ENCODE results near the gene C6orf141.

The C6orf141 gene

DNA sequence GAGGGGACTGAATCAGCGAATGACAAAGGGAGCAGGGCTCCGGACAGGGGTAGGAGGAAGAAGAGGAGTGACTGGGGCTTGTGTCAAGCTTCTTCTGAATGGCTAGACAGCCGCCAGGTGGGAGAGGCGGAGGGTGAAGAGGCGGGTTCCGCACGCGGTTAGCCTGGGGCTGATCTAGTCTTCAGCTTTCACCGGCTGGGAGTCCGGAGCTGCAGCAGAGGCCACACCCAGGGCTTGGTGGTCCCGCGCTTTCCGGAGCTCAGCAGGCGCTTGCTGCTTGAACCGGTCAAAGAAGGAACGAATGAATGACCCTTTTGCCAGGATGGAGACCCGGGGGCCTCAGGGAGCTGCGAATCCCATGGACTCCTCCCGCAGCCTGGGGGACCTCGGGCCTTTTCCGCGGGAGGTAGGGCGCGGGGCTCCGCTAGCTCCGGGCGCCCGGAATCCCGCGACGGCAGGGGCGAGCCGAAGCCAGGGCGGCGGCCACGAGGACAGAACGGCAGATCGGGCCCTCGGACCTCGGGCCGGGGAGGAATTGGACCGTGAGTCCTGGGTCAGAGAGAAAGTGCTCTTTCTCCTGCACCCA is at the start of gene C6orf141:
Gene C6orf141 (plus strand): TSS at position 177 of the 586 bp plus-strand sequence. CDS start 125 bp downstream, at position 302.
- Histone ChIP-seq H3K36me3 (replicated peaks) (no peaks in the 10 kb centered on the region), H3K4me3 (ENCODE audit: low read depth, low read length) (peak within 1 kb of the TSS; percentile 51), H3K27me3 (replicated peaks) (peaks cover 16% of the 10 kb centered on the region), H3K27ac (no peak within 1 kb of the TSS)
- no peak for DNase-seq
- in situ Hi-C loops (cut with HindIII; ENCODE audit: low pct_ligation_motif_present, low sequenced_read_pairs), result no loop called here
- TF ChIP-seq, protein P1, sequence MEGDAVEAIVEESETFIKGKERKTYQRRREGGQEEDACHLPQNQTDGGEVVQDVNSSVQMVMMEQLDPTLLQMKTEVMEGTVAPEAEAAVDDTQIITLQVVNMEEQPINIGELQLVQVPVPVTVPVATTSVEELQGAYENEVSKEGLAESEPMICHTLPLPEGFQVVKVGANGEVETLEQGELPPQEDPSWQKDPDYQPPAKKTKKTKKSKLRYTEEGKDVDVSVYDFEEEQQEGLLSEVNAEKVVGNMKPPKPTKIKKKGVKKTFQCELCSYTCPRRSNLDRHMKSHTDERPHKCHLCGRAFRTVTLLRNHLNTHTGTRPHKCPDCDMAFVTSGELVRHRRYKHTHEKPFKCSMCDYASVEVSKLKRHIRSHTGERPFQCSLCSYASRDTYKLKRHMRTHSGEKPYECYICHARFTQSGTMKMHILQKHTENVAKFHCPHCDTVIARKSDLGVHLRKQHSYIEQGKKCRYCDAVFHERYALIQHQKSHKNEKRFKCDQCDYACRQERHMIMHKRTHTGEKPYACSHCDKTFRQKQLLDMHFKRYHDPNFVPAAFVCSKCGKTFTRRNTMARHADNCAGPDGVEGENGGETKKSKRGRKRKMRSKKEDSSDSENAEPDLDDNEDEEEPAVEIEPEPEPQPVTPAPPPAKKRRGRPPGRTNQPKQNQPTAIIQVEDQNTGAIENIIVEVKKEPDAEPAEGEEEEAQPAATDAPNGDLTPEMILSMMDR (IDR thresholded peaks at IDR 0.05; ENCODE audit: low read depth, low read length, missing control alignments), result no peak

GRCh38 chr6:49504666-49505065 is 45.8 kb upstream of the C6orf141 start:
- TF ChIP-seq, protein P1 (IDR thresholded peaks at IDR 0.05; ENCODE audit: low read depth, low read length, missing control alignments), result no peak
- Histone ChIP-seq H3K27me3 (replicated peaks) (no peaks in the 10 kb centered on the region), H3K36me3 (replicated peaks) (no peaks in the 10 kb centered on the region), H3K4me3 (ENCODE audit: low read depth, low read length) (no peak overlapping the region), H3K27ac (no peak overlapping the region)
- in situ Hi-C loops (cut with HindIII; ENCODE audit: low pct_ligation_motif_present, low sequenced_read_pairs), result no loop called here
- no peak for DNase-seq

- Histone ChIP-seq H3K4me3 (ENCODE audit: low read depth, low read length) (no peak overlapping the region), H3K27me3 (replicated peaks) (no peaks in the 10 kb centered on the region), H3K27ac (no peak overlapping the region), H3K36me3 (replicated peaks) (no peaks in the 10 kb centered on the region)
- TF ChIP-seq, protein P1 (IDR thresholded peaks at IDR 0.05; ENCODE audit: low read depth, low read length, missing control alignments), result no peak
- in situ Hi-C loops (cut with HindIII; ENCODE audit: low pct_ligation_motif_present, low sequenced_read_pairs), result no loop called here
- no peak for DNase-seq
Observed at GRCh38 chr6:49506569-49507111, 43.8 kb upstream of the C6orf141 start.

DNA sequence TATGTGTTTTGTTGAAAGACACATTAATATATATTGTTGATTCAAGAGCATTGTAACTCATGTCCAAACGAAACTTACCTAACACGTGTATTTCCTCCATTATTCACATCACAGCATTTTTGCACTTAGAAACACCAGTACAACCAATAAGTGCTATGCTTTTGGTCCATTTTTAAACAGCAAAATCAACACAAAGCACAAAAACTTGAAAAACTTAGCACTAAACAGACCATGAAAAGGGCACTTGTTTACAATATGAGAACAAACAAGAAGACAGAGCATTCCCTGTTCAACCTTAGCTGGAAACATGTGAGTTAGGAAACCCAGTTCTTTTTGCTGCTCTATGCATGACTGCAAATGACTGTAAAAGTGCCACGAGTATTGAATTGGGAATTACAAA is 41.1 kb upstream of the C6orf141 start:
- no peaks in the 10 kb centered on the region for H3K27me3 ChIP-seq (replicated peaks)
- in situ Hi-C loops (cut with HindIII; ENCODE audit: low pct_ligation_motif_present, low sequenced_read_pairs), result no loop called here
- no peak overlapping the region for H3K27ac ChIP-seq
- H3K4me3 ChIP-seq (ENCODE audit: low read depth, low read length), result no peak overlapping the region
- DNase-seq, result no peak
- TF ChIP-seq, protein P1 (IDR thresholded peaks at IDR 0.05; ENCODE audit: low read depth, low read length, missing control alignments), result no peak
- H3K36me3 ChIP-seq (replicated peaks), result no peaks in the 10 kb centered on the region

DNA sequence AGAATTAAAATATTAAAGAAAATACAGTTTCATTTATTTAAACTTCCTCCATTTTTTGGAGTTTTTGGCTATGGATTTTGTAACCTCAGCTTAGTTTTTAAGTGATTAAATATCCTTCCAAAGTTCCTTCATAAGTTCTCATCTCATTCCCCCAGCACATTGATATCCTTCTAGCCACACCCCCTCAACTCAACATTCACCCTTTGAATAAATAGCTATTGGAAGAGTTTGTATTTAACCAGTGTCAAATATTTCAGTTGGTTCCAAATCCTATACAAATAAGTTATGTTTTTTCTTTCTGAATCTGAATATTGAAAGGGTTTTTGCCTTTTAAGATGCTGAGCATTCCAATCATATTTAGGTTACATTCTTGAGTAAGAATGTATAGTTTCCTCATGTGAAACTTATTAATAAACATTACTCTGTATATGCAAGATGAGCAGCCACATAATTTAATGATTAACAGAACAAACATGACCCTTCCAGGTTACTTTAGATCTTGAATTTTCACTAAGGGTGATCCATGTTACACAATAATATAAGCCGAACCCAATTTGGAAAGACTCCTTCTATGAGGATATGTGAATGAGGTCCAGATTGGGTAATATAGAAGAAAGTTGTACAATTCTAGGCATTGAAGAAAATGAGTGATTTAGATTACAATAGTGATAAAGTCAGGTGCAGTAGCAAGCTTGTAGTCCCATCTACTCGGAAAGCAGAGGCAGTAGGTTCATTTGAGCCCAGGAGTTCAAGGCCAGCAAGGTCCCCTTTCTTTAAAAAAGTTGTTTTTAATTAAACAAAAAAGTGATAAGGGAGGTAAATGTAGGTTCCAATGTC is 37.1 kb upstream of the C6orf141 start:
- no peak overlapping the region for H3K4me3 ChIP-seq (ENCODE audit: low read depth, low read length)
- no peak for DNase-seq
- in situ Hi-C loops (cut with HindIII; ENCODE audit: low pct_ligation_motif_present, low sequenced_read_pairs), result no loop called here
- TF ChIP-seq, protein P1 (IDR thresholded peaks at IDR 0.05; ENCODE audit: low read depth, low read length, missing control alignments), result no peak
- H3K27ac ChIP-seq, result no peak overlapping the region
- H3K36me3 ChIP-seq (replicated peaks), result no peaks in the 10 kb centered on the region
- H3K27me3 ChIP-seq (replicated peaks), result no peaks in the 10 kb centered on the region
